ENCODE data around the gene VDAC1. TPM values are rescaled to one million over a fixed set of nuclear protein-coding genes. Genes with fewer than 3 reads are reported as not detected.

VDAC1 gene
- total RNA-seq, 1 donor from 2014 or later, result 240 TPM

- intact Hi-C loops (cut with micrococcal nuclease), result no loop called here
Observed at GRCh38 chr5:134025786-134026185, 21.0 kb upstream of the VDAC1 start.

- intact Hi-C loops (cut with micrococcal nuclease), result no loop called here
Observed at GRCh38 chr5:134024811-134025210, 20.0 kb upstream of the VDAC1 start.

DNA sequence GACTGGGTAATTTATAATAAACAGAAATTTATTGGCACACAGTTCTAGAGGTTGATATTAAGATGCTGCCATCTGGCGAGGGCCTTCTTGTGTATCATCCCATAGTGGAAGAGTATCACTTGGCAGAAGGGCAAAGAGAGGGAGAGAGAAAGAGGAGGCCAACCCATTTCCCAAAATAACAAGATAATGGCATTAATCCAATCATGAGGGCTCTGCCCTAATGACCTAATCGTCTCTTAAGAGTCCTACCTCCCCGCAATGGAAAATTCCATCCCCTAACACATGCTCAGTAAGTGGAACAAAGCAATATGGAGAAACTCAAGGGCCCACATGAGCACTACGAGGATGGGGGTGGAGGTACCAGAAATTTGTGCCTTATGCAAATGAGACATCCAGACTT lies 17.6 kb upstream of the VDAC1 start:
- intact Hi-C loops (cut with micrococcal nuclease), result no loop called here

- intact Hi-C loops (cut with micrococcal nuclease), result no loop called here
Observed at GRCh38 chr5:134020188-134020587, 15.4 kb upstream of the VDAC1 start.

- intact Hi-C loops (cut with micrococcal nuclease), result no loop called here
Observed at GRCh38 chr5:134019636-134020035, 14.9 kb upstream of the VDAC1 start.

GRCh38 chr5:134018986-134019316 lies 14.2 kb upstream of the VDAC1 start:
- intact Hi-C loops (cut with micrococcal nuclease), result no loop called here

DNA sequence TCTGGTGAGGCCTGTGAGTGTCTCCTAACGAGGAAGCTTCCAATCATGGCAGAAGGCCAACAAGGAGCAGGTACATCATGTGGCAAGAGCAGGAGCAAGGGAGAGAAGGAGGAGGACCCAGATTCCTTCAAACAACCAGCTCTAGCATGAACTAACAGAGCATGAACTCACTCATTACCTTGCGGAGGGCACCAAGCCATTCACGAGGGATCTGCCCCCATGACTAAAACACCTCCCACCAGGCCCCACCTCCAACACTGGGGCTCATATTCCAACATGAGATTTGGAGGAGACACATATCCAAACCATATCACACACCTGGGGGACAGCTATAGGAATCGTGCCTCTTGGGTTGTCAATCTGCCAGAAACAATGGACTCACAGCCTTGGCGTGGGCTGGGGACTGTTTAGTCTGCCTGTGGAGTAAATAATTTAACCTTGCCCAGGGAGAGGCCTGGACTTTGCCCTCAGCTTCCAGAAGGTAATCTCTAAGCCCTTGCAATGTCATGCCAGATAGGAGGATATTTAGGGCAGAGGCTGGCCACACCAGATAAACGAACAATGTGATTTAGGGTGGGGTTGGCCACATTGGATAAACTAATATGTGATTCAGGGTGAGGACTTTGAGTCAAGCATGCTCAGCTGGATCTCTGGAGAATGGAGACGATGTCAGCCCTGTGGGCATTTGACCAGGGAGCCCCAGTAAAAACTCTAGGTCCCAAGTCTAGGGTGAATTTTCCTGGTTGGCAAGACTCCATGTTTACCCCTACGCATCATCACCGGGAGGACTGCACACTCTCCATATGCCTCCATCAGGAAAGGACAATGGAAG lies 13.6 kb upstream of the VDAC1 start:
- intact Hi-C loops (cut with micrococcal nuclease), result no loop called here

DNA sequence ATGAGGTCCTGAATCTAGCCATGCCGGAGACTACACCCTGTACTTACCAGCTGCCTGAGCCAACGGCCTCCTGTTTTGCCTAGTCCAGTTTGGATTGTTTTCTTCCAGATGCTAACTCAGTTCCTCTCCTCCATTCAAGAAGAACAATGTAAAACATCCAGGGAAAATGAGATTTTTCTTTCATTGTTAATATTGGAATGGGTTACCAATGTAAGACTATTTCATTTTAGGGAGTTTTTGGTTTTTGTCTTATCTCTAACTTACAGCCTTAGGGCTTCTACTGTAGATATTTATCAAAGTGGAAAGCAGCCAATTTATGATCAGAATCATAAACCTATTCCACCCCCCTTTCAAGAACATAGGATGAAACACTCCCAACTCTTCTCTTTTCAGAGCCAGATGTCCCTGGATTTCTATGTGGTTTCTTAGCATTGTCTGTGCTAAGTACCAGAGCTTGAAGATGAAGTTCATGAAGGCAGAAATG lies 3.5 kb upstream of the VDAC1 start:
- intact Hi-C loops (cut with micrococcal nuclease), result loop anchor here (10.0 kb wide), 2 partner anchors 366 to 516 kb away; partner anchors contain the start of genes JADE2 and UBE2B

DNA sequence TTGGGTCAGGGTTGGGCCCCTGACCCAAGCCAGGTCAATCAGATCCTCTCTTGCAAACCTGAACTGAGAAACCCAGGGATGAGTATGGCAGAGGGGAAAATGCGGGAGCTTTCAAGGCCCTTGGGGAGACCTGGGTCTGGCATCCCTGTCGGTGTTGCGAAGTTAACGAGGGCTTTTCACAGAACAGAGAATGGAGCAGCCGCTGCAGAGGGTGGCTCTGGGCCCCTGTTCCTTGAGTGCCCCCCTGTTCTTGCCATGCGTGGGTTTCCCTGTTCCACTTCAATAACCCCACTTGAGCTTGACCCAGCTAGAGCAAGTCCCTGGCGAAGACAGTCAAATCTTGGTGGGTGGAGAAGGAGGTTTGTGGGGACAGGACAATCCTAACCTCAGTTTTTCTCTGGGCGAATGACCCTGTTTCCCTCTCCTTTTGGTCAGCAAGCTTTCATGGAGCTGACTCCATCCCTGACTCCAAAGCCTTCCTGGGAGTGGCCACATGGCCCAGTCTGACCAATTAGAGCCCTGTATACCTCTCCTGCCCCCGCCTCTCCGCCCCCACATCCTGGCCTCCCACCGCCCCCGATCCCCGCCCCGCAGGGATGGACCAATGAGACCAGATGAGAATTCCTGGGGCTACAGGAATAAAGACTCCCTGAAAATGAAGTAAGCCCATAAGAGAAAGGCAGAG lies 2.9 kb upstream of the VDAC1 start:
- intact Hi-C loops (cut with micrococcal nuclease), result loop anchor here (10.0 kb wide), 2 partner anchors 367 to 517 kb away; partner anchors contain the start of genes JADE2 and UBE2B

DNA sequence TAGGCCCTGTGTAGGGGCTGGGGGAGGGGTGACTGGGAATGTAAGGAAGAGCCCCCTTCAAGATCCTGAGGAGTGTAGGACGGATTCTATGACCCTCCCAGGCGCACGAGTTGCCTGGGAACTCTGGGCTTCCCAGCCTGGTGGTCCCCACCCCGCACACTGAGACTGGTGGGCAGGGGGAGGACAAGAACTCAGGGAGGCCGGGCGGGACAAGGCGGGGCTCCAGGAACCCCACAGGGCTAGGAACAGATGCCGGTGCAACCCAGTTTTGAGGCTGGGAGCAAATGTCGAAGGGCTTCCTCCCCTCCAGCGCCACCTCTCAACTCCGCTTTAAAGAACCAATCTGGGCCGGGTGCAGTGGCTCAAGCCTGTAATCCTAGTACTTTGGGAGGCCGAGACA lies 1.3 kb upstream of the VDAC1 start:
- intact Hi-C loops (cut with micrococcal nuclease), result loop anchor here (10.0 kb wide), 2 partner anchors 369 to 519 kb away; partner anchors contain the start of genes JADE2 and UBE2B

DNA sequence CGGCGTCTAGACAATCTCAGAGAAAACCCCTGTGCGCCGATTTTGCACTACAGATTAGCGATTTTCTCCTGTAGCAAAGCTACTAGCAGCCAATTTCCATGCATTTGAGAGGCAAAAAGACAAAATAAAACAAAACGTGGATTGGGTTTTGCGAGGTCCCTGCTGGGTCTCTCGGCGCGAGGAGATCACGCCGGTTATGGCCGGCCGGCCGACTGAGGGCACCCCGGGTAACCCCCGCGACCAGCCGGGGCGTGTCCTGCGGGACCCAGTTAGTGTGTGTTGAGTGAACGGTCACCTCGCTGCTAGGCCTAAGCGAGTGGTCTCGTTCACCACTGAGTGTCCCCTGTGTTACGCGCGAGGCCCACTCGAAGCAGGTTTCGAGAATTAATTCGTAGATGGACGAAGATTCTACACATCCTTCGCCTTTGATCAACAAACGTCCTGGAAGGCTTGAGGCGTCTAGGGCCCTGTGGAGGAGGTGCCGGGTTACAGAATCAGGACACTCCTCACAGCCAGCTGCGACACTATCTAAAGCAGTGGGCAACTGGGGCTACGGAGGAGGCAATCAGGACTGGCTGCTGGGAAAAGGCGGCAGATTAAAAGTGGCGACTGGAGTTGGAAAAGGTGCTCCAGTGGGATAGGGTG lies 764 bp upstream of the VDAC1 start:
- intact Hi-C loops (cut with micrococcal nuclease), result loop anchor here (10.0 kb wide), 2 partner anchors 369 to 519 kb away; partner anchors contain the start of genes JADE2 and UBE2B

DNA sequence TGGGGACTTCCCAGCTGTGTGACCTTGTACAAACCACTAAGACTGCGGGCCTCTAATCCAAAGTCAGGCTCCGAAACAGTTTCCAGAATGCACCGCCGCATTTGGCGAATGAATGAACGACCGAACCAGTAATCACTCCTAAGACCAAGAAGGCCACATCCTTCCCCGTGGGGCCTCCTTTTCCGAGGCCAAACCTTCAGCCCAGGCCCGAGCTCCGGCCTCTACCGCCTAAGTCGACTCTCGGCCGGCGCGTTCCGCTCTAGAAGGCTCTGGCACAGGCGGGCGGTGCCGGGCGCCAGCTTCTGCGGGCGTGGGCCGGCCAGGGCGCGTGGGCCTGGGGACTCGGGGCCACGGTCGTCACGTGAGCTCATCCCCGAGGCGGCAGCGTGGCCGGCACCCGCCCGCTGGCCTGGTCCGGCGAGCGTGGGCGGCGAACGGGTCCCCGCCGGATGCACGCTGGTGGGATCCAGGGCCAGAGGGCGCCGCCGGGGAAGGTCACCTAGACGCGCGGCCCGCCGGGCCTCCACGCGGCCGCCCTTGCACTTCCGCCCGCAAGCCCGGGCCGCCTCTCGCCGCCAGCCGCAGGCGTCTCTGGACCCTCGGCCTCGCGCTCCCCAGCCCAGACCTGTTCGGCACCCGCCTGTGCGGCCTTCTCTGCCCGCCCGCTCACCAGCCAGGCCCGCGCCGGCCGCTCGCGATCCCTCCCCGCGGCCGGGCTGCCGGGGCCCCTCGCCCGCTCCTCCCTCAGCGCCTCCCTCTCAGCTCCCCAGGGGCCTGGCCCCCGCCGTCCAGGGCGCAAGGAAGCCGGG lies 754 bp downstream of the VDAC1 start:
- intact Hi-C loops (cut with micrococcal nuclease), result loop anchor here (1.0 to 10.0 kb wide), 4 partner anchors 36 to 733 kb away; partner anchors contain the start of genes C5orf15, CAMLG, JADE2 and UBE2B

GRCh38 chr5:134003064-134003816 lies 1.5 kb downstream of the VDAC1 start:
- intact Hi-C loops (cut with micrococcal nuclease), result loop anchor here (1.0 to 10.0 kb wide), 4 partner anchors 35 to 734 kb away; partner anchors contain the start of genes C5orf15, CAMLG, JADE2 and UBE2B

DNA sequence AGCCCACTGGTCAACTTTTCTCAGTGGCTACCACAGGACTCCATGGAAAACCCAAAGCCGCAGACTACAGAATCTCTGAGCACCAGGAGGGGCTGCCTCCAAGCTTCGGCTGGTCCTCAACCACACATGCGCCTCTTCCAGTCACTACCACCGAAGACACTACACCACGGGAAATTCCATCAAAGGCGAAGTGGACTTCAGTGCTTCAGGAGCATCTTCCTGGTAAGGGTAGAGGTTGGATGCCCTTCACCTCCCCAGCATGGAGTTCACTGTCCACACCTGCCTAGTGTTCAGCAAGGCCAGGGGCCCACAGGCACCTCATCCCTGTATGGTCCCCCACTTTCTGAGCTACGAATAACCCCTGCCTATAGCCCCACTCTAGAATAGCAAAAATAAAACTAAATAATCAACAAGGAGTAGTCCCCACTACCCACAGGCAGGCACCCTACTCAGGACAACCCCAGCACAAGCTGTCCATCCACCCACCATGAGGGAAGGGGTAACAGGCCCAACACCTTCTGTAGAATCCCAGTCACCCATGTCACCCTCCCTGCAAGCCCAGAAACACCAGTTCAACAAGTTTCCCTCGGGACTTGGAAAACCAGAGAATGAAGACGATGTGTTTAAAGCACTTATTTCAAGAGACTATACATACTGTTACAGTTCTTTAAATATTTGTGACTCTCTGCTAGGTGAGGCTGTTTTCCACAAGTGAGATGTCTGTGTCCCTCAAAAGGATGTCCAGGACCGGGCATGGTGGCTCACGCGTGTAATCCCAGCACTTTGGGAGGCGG lies 2.6 kb downstream of the VDAC1 start:
- intact Hi-C loops (cut with micrococcal nuclease), result loop anchor here (5.0 to 10.0 kb wide), 3 partner anchors 373 to 735 kb away; partner anchors contain the start of genes CAMLG, JADE2 and UBE2B

DNA sequence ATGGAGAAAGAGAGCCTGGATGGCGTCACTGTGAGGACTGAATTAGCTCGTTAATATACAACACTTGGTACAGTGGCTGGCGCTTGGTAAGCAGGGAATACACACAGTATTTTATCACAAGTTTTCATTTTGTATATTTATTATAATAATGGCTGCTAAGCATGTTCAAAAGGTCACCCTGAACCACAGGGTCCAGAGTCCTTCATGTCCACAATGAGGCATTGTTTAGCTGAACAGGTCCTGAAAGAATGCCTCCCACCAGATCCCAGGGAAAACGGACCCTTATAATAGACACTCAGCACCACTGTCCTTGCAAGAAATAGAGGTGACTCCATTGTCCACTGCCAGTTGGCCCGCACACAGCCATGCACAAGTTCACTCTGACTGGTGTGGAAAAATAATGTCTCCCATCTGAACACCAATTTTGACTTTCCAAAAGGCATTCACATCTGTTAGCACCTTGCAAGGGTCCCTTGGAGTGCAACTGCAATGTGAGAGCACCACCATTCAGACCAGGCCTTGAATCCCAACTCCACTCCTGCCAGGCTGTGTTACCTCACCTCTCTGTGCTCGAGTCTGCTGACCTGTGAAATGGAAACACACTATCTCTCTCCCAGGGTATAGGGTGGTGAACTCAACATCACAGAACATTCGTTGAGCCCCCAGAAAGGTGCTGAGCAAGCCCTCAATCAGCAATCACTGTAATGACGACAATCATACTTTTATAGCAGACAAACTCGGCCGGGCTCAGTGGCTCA lies 3.9 kb downstream of the VDAC1 start:
- intact Hi-C loops (cut with micrococcal nuclease), result loop anchor here (5.0 to 10.0 kb wide), 3 partner anchors 374 to 736 kb away; partner anchors contain the start of genes CAMLG, JADE2 and UBE2B

DNA sequence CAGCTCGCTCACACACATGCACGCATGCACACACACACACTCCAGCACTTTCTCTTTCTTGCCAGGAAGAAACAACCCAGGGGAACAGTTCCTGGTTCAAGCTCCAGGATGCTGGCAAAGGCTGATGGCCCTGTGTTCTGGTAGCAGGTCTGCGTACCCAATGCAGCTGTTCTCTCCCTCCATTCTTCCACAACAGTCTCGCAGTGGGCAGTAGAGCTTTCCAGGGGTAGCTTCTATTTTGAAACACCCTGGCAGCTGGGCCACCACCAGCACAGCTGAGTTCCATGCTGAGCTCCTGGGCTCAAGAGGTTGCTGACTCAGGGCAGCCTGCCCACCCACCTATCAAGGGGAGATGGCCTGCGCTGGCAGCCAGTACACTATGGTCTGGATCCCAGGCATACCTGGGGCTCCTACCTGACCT lies 4.7 kb downstream of the VDAC1 start:
- intact Hi-C loops (cut with micrococcal nuclease), result loop anchor here (5.0 to 10.0 kb wide), 3 partner anchors 375 to 737 kb away; partner anchors contain the start of genes CAMLG, JADE2 and UBE2B

DNA sequence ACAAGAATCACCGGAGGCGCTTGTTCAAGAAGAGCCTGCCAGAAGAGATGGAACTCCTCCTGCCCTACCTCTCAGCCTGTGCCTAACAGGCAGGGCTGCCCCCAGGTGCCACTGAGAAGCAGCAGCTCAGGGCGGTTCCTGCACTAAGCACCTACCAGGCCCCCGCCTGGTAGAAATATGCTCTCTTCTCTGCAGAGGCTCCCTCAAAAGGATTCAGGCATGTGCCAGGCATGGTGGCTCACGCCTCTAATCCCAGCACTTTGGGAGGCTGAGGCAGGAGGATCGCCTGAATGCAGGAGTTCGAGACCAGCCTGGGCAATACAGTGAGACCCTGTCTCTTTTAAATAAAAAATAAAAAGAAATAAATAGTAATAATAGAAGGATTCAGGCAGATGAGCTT lies 6.0 kb downstream of the VDAC1 start:
- intact Hi-C loops (cut with micrococcal nuclease), result no loop called here

GRCh38 chr5:133998042-133998441 lies 6.7 kb downstream of the VDAC1 start:
- intact Hi-C loops (cut with micrococcal nuclease), result no loop called here
